Gastroesophageal sphincter (tissue), 4 donors: ENCODE results near the gene PYDC2. TPM values are rescaled to one million over a fixed set of nuclear protein-coding genes. Genes with fewer than 3 reads are reported as not detected.

ENCODE experiments used
- ATAC-seq: fragments of 150-250 bp; one replicate; pipeline ENCODE4 v1.9.1; 2016; ENCODE audit warnings: mild to moderate bottlenecking, moderate library complexity
- H3K27ac ChIP-seq, 4 donors: fragments of 200-600 bp; sonication (generic) in 3 of 4; 1 replicate in 3 of 4; 2 replicates in 1 of 4; pipeline ENCODE4 v1.5.1; 2016 to 2019
- H3K27me3 ChIP-seq: fragments of 200-600 bp; sonication (generic); one replicate; pipeline ENCODE4 v1.5.1; 2019
- H3K36me3 ChIP-seq, 2 donors: fragments of 200-600 bp; sonication (generic); one replicate each; pipeline ENCODE4 v1.5.1; 2019; ENCODE audit warnings: control low read depth in 1 of 2
- H3K4me1 ChIP-seq, 3 donors: fragments of 200-600 bp; sonication (generic); 1 replicate in 2 of 3; 2 replicates in 1 of 3; pipeline ENCODE4 v1.5.1; 2016 to 2019; ENCODE audit warnings: control low read depth in 2 of 3
- H3K4me3 ChIP-seq, 2 donors: fragments of 200-600 bp; sonication (generic); one replicate each; pipeline ENCODE4 v1.5.1; 2019; ENCODE audit warnings: mild to moderate bottlenecking in 1 of 2, moderate library complexity in 1 of 2
- H3K9me3 ChIP-seq, 3 donors: fragments of 200-600 bp; sonication (generic); one replicate each; pipeline ENCODE4 v1.5.1; 2017 to 2019; ENCODE audit warnings: control low read depth in 2 of 3
- EP300 ChIP-seq: sonication (generic); formaldehyde crosslinking; IDR thresholded peaks from one replicate; pipeline ENCODE4 v1.6.1; 2017; ENCODE audit warnings: antibody characterized with exemption, mild to moderate bottlenecking
- POLR2A ChIP-seq, 2 donors: fragments of 450-650 bp; IDR thresholded peaks; one replicate each; pipeline ENCODE4 v1.6.1; 2017; ENCODE audit warnings: antibody characterized with exemption in 2 of 2, mild to moderate bottlenecking in 2 of 2, moderate library complexity in 1 of 2
- POLR2AphosphoS5 ChIP-seq: sonication (generic); formaldehyde crosslinking; IDR thresholded peaks from one replicate; pipeline ENCODE4 v1.6.1; 2017; ENCODE audit warnings: antibody characterized with exemption
- WGBS, 2 donors: methylation state at CpG; one replicate each; pipeline ENCODE4 v1.1.5; 2018; ENCODE audit warnings: low coverage in 1 of 2; 5-methylcytosine and 5-hydroxymethylcytosine counted together
- total RNA-seq, 4 donors: library from RNA; depleted of rRNA; stranded (reverse); fragments of >200 nt; gene quantifications; one replicate each; pipeline ENCODE4 v1.1.0, GENCODE V29; 2016
- TF ChIP-seq, protein P1 (sequence below), 4 experiments: fragments of 200-600 bp in 2 of 4; fragments of 450-650 bp in 2 of 4; sonication (generic) in 1 of 4; IDR thresholded peaks; one replicate each; pipeline ENCODE4 v1.5.1; 2017 to 2019; ENCODE audit warnings: antibody characterized with exemption in 4 of 4, mild to moderate bottlenecking in 2 of 4, moderate library complexity in 2 of 4

PYDC2 gene
- total RNA-seq, 4 donors from 2014 or later = not detected

DNA sequence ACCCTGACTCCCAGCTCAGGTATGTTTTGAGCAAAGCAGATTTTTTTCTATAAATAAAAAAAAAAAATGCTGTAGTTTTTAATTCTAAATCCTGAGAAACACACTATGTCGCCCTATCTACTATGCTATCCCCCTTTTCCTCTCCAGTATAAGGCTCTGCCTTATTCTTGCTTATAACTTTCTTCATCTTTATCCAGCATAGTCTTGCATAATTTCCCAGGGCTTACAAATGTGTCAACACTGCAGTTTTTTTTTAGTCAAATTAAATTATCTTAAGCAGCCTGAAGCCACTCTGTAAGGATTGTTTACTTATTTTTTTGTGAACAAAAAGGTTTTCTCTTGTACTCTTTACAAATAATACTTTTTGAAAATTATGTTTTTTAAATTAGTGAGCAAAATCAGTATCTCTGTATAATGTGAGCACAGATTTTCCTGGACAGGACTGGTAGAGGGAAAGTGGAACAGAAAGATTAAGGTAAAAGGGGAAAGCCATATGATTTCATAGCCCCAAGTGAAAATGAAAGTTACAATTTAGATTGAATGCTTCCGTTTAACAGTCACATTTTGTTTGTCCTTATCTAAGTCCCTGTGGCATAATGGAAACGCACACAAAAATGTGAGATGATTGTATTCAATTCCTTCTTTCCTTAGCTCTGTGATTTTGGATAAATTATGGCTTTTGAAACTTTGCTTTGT is 5.6 kb upstream of the PYDC2 start:
- WGBS, 2 donors = 19 to 28% methylated on average over 3 of the region's 3 CpGs
- no peak overlapping the region for H3K4me3 ChIP-seq
- no peaks in the 10 kb centered on the region for H3K36me3 ChIP-seq
- TF ChIP-seq POLR2AphosphoS5 = no peak
- no peak for TF ChIP-seq POLR2A (IDR thresholded peaks at IDR 0.05)
- TF ChIP-seq, protein P1, sequence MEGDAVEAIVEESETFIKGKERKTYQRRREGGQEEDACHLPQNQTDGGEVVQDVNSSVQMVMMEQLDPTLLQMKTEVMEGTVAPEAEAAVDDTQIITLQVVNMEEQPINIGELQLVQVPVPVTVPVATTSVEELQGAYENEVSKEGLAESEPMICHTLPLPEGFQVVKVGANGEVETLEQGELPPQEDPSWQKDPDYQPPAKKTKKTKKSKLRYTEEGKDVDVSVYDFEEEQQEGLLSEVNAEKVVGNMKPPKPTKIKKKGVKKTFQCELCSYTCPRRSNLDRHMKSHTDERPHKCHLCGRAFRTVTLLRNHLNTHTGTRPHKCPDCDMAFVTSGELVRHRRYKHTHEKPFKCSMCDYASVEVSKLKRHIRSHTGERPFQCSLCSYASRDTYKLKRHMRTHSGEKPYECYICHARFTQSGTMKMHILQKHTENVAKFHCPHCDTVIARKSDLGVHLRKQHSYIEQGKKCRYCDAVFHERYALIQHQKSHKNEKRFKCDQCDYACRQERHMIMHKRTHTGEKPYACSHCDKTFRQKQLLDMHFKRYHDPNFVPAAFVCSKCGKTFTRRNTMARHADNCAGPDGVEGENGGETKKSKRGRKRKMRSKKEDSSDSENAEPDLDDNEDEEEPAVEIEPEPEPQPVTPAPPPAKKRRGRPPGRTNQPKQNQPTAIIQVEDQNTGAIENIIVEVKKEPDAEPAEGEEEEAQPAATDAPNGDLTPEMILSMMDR (IDR thresholded peaks at IDR 0.05) = no peak
- TF ChIP-seq EP300 = no peak
- no peaks in the 10 kb centered on the region for H3K27me3 ChIP-seq
- no peak overlapping the region for H3K27ac ChIP-seq
- H3K4me1 ChIP-seq = no peaks in the 10 kb centered on the region
- ATAC-seq = no peak
- H3K9me3 ChIP-seq = no peaks in the 10 kb centered on the region

DNA sequence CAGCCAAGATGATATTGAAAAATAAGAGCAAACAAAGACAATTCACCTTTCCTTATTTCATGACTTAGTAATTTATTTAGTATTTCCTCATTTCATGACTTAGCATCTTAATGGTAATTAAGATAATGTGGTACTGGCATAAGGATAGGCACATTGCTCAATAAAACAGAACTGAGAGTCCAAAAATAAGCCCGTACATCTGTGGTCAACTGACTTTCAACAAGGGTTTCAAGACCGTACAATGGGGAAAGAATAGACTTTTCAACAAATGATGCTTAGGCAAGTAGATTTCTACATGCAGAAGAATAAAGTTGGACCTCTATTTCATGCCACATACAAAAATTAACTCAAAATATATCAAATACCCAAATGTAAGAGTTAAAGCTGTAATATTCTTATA is 603 bp upstream of the PYDC2 start:
- Histone ChIP-seq H3K4me3 (no peak overlapping the region), H3K27ac (no peak overlapping the region), H3K4me1 (no peaks in the 10 kb centered on the region), H3K9me3 (no peaks in the 10 kb centered on the region), H3K27me3 (no peaks in the 10 kb centered on the region), H3K36me3 (no peaks in the 10 kb centered on the region)
- TF ChIP-seq EP300 (no peak), POLR2A (IDR thresholded peaks at IDR 0.05) (no peak), POLR2AphosphoS5 (no peak)
- TF ChIP-seq, protein P1 (IDR thresholded peaks at IDR 0.05) = no peak
- ATAC-seq = no peak
- WGBS, 2 donors = 74 to 81% methylated on average over 2 of the region's 2 CpGs

DNA sequence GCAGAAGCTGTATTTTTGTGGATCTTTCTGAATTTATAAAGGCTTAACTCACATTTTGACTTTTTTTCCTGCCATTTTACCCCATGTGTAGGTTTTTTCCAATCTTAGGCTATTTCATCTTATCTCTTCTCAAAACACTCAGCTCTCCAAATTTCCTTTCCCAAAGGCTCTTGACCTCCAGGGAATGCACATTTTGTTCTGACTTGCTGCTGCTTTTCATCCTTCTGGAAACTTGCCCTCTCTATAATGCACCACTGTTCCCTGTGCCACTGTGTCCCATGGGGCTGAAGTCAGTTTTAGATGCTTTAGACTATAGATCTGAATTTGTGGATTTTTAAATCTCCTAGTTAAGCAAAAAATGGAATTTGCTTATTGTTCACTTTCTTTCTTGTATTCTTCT is 9.1 kb downstream of the PYDC2 start:
- no peak for ATAC-seq
- Histone ChIP-seq H3K27ac (no peak overlapping the region), H3K27me3 (no peaks in the 10 kb centered on the region), H3K4me1 (no peaks in the 10 kb centered on the region), H3K4me3 (no peak overlapping the region), H3K36me3 (no peaks in the 10 kb centered on the region), H3K9me3 (no peaks in the 10 kb centered on the region)
- TF ChIP-seq POLR2A (IDR thresholded peaks at IDR 0.05) (no peak), EP300 (no peak), POLR2AphosphoS5 (no peak)
- TF ChIP-seq, protein P1 (IDR thresholded peaks at IDR 0.05) = no peak

- TF ChIP-seq POLR2AphosphoS5 = no peak
- TF ChIP-seq EP300 = no peak
- TF ChIP-seq, protein P1 (IDR thresholded peaks at IDR 0.05) = no peak
- no peak for TF ChIP-seq POLR2A (IDR thresholded peaks at IDR 0.05)
- no peaks in the 10 kb centered on the region for H3K4me1 ChIP-seq
- WGBS, 2 donors = 69% methylated on average over 2 of the region's 2 CpGs; no CpG with 5 or more reads in 1 of the 2 donors
- no peak overlapping the region for H3K27ac ChIP-seq
- no peak for ATAC-seq
- no peaks in the 10 kb centered on the region for H3K36me3 ChIP-seq
- H3K4me3 ChIP-seq = no peak overlapping the region
- H3K27me3 ChIP-seq = no peaks in the 10 kb centered on the region
- no peaks in the 10 kb centered on the region for H3K9me3 ChIP-seq
These were observed 9.6 kb downstream of the PYDC2 start for GRCh38 chr3:191470545-191470944.

DNA sequence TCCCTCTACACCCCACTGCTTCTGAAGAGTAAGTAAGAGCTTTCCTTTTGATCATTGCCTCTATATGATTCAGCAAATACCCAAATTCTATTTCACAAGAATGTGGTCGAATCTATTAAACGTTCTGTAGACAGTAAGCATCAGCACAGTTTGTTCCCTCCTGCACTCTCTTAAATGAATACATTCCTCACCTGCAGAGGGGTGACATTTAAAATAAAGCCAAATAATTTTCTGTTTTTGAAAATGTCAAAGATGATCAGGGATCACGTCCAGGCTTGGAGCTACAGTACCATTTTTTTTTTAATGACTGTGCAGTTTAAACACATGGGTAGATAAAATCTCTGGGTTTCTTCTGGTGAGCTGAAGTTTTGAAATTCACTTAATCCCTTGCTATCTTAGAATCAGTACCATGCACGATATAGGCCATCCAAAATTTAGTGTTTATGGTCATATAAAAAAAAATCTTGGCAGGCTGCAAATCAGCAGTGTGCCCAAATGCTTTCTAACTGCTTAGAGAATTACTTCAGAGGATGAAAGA is 12.8 kb downstream of the PYDC2 start:
- Histone ChIP-seq H3K36me3 (no peaks in the 10 kb centered on the region), H3K9me3 (no peaks in the 10 kb centered on the region), H3K27ac (no peak overlapping the region), H3K27me3 (no peaks in the 10 kb centered on the region), H3K4me3 (no peak overlapping the region), H3K4me1 (no peaks in the 10 kb centered on the region)
- no peak for TF ChIP-seq POLR2A (IDR thresholded peaks at IDR 0.05)
- TF ChIP-seq POLR2AphosphoS5 = no peak
- TF ChIP-seq, protein P1 (IDR thresholded peaks at IDR 0.05) = no peak
- TF ChIP-seq EP300 = no peak
- 36 to 50% methylated on average over 4 of the region's 4 CpGs for WGBS, 2 donors
- no peak for ATAC-seq
